HFFc6 (cell line): ENCODE measurements around the gene CCDC201. TPM values are rescaled to one million over a fixed set of nuclear protein-coding genes. Genes with fewer than 3 reads are reported as not detected.
"Not testable (repeated sequence)": the region's sequence is repeated elsewhere in the genome, so short reads cannot be mapped to it uniquely, and the experiment has no call there.

Source experiments
- DNase-seq: peaks from one replicate; pipeline ENCODE4 v3.0.0-alpha.2; 2018
- H3K27ac Mint-ChIP-seq: 2 replicates; pipeline ENCODE4 v1.8.0; 2020; ENCODE audit warnings: mild to moderate bottlenecking, mixed read lengths
- H3K27me3 Mint-ChIP-seq: 2 replicates; pipeline ENCODE4 v1.8.0; 2021; ENCODE audit warnings: mild to moderate bottlenecking, moderate library complexity, mixed read lengths; ENCODE audit not compliant: insufficient read depth
- H3K36me3 Mint-ChIP-seq: 2 replicates; pipeline ENCODE4 v1.8.0; 2021; ENCODE audit warnings: low read depth, mixed read lengths
- H3K4me1 Mint-ChIP-seq: 2 replicates; pipeline ENCODE4 v1.8.0; 2020; ENCODE audit warnings: low read depth, mixed read lengths
- H3K4me3 Mint-ChIP-seq: 2 replicates; pipeline ENCODE4 v1.8.0; 2020; ENCODE audit warnings: mild to moderate bottlenecking, moderate library complexity, mixed read lengths
- H3K9me3 Mint-ChIP-seq: 2 replicates; pipeline ENCODE4 v1.8.0; 2020; ENCODE audit warnings: mild to moderate bottlenecking, mixed read lengths
- total RNA-seq, 6 experiments: library from RNA; stranded (reverse); fragmentation: NEBNext Ultra II Directional; extraction: Animal tissue kit (Norgen Biotek cat#: 25700); gene quantifications; 2 replicates in 1 of 6; 3 replicates in 5 of 6; pipeline ENCODE4 v1.2.3, GENCODE V29; 2021

CCDC201 gene
- total RNA-seq, 6 experiments from 2014 or later, result not detected

DNA sequence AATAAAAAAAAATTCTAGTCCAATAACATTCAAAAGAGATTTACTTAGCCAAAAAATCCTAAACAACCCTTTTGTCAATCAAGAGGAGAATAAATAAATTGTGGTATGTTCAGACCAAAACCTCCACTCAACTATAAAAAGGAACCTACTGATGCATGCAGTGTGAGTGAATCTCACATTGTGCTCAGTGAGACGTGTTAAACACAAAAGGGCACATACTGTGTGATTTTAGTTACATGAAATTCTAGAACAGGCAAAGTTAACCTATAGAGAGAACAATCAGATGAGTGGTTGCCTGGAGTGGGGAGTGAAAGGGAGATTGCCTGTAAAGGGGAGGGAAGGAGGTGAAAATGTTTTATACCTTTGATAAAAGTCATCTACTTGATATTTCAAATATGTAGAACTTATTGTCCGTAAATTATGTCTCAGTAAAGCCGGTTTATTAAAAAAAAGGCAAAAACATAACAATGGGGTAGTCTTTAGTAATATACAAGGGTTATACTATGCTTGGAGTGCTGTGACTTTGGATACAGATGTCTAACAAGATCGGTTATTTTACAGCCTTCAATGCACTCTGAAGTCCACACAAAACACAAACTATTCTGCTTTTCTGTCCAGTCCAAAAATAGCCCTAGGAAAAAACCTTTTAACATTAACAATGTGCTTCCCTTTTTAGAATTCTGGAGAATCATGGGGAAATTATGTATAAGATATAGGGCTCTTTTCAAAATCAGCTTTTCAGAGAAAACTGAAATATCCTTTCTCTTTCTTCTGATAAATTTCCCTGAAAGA lies 30.8 kb downstream of the CCDC201 start:
- not testable (repeated sequence) for H3K4me3 Mint-ChIP-seq, DNase-seq, H3K9me3 Mint-ChIP-seq, H3K4me1 Mint-ChIP-seq, H3K36me3 Mint-ChIP-seq, H3K27ac Mint-ChIP-seq
- H3K27me3 Mint-ChIP-seq, result peaks cover 10% of the 10 kb centered on the region; the same call in 1 of the 2 replicates

DNA sequence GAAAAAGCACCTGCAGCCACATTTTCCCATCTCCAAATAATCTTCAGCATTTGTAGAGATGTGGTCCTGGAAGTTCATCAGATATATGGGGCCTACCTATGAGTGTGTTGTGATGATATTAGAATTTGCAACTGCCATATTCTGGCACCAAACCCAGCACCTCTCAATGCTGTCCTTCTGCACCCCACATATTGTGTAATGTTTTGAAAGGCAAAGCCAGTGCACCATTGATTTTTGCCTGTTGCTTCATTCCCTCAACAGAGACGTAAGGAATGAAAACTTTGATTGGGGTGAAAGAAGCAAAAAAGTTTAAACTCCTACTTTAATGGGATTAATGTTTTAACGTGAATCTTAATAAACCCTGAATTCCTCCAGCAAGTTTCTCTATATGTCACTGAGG lies 34.0 kb downstream of the CCDC201 start:
- not testable (repeated sequence) for H3K27ac Mint-ChIP-seq, H3K36me3 Mint-ChIP-seq, H3K4me3 Mint-ChIP-seq, H3K9me3 Mint-ChIP-seq, DNase-seq, H3K4me1 Mint-ChIP-seq
- H3K27me3 Mint-ChIP-seq, result peaks cover 16% of the 10 kb centered on the region

DNA sequence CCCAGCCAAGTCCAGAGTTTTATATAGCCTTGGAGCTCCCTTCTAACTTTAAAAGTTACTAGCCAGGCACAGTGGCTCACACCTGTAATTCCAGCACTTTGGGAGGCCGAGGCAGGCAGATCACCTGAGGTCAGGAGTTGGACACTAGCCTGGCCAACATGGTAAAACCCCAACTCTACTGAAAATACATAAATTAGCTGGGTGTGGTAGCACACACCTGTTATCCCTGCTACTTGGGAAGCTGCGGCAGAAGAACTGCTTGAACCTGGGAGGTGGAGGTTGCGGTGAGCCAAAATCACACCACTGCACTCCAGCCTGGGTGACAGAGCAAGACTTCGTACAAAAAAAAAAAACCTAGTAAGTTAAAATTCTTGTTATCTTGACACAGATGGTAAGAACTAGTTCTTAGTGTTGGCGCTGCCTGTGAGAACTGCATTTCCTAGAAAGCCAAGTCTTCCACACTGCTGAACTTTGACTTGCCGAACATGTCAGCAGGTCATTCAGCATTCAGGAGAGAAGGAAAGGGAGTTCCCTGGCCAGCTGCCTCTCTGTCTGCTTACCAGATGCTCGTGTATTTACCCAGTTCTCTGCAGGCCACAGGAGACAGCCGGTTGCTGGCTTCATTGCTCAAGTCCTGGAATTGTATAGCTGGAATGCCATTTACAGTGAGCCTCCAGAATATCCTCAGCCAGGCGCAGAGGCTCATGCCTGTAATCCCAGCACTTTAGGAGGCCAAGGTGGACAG lies 40.3 kb downstream of the CCDC201 start:
- H3K9me3 Mint-ChIP-seq, H3K27ac Mint-ChIP-seq, H3K4me1 Mint-ChIP-seq, H3K4me3 Mint-ChIP-seq, H3K36me3 Mint-ChIP-seq, DNase-seq: not testable (repeated sequence)
- H3K27me3 Mint-ChIP-seq, result peaks cover 14% of the 10 kb centered on the region

DNA sequence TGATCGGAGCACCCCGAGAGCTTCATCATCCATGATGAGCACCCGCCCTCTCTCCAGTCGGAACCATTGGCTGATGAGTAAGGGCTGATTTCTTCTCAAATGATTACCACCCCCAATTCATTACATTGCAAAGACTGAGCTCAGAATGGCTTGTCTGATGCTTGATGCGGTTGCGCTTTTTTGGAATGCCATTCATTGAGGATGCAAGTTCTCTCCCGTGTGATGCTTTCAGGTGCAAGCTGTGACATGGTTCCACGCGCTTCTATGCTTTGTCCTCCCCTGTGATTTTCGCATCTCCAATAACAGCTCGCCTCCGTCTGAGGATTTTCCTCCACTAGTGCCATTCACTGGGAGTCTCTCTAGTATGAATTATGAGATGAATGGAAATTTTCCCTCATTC lies 43.0 kb downstream of the CCDC201 start:
- H3K36me3 Mint-ChIP-seq, H3K4me3 Mint-ChIP-seq, H3K27ac Mint-ChIP-seq, DNase-seq, H3K9me3 Mint-ChIP-seq, H3K27me3 Mint-ChIP-seq, H3K4me1 Mint-ChIP-seq: not testable (repeated sequence)

DNA sequence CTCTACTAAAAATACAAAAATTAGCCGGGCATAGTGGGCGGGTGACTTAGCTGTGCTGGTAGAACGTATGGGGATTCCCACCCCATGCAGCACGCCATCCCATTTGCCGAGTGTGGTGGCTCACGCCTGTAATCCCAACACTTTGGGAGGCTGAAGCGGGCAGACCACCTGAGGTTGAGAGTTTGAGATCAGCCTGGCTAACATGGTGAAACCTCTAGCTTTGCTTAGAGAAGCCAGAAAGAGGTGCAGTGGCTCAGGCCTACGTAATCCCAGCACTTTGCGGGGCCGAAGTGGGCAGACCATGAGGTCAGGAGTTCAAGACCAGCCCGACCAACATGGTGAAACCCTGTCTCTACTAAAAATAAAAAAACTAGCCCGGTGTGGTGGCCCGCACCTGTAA lies 45.2 kb downstream of the CCDC201 start:
- H3K27ac Mint-ChIP-seq, DNase-seq, H3K4me3 Mint-ChIP-seq, H3K4me1 Mint-ChIP-seq, H3K27me3 Mint-ChIP-seq, H3K36me3 Mint-ChIP-seq, H3K9me3 Mint-ChIP-seq: not testable (repeated sequence)

DNA sequence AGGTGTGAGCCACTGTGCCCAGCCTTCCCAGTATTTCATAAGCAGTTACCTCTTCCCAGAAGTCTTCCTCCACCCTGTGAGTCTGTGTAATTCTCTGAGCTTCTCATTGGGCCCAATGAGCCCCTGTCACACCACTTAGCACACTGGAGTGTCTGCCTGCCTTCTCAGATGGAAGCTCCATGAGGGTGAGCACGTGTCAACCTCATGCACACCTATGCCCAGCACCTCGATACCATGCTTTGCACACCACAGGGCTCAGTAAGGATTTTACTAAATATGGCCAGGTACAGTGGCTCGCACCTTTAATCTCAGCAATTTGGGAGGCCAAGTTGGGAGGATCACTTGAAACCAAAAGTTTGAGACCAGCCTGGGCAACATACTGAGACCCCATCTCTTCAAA lies 46.3 kb downstream of the CCDC201 start:
- H3K4me3 Mint-ChIP-seq, H3K27me3 Mint-ChIP-seq, H3K9me3 Mint-ChIP-seq: not testable (repeated sequence)

DNA sequence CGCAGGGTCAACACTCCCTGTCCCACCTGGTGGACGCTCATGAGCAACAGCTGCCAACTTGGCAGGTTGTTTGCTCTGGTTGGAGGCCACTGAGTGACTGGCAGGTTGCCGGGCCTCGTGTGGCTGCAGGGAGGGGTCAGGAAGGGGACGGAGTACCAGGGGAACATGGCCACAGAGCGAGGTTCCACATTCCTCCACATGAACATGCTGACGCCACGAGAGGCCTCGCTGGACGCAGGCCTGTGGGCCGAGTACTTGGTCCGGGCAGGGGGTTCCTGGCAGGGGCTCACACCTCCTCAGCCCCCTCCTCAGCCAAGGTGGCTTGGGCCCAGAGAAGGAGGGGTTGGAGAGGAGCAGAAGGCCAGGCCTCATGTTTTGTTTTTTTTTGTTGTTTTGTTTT lies 54.1 kb downstream of the CCDC201 start:
- not testable (repeated sequence) for H3K4me1 Mint-ChIP-seq, H3K4me3 Mint-ChIP-seq, DNase-seq, H3K9me3 Mint-ChIP-seq, H3K27me3 Mint-ChIP-seq, H3K36me3 Mint-ChIP-seq, H3K27ac Mint-ChIP-seq

More for the DNA sequence above, 46.3 kb downstream of the CCDC201 start:
- H3K27ac Mint-ChIP-seq, H3K36me3 Mint-ChIP-seq, DNase-seq, H3K4me1 Mint-ChIP-seq: not testable (repeated sequence)

DNA sequence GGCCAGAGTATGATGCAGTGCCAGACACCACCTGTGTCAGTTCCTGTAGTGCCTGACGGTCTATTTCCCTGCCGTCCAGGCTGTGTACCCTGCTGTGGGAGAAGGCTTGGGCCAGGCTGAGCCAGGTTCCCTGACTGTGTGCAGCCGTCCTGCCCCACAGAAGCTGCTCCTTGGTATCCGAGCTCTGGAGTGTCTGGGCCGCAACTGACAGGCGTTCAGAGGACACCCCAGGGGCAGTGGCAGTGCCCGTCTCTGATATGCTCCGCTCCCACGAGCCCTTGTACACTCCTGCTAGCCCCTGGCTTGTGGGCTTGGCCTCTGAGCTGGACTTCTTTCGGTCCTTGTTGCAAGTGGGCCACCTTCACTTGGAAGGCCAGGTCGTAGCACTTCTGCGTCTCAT lies 55.0 kb downstream of the CCDC201 start:
- not testable (repeated sequence) for H3K27me3 Mint-ChIP-seq, H3K4me3 Mint-ChIP-seq, DNase-seq, H3K4me1 Mint-ChIP-seq, H3K9me3 Mint-ChIP-seq, H3K36me3 Mint-ChIP-seq, H3K27ac Mint-ChIP-seq

DNA sequence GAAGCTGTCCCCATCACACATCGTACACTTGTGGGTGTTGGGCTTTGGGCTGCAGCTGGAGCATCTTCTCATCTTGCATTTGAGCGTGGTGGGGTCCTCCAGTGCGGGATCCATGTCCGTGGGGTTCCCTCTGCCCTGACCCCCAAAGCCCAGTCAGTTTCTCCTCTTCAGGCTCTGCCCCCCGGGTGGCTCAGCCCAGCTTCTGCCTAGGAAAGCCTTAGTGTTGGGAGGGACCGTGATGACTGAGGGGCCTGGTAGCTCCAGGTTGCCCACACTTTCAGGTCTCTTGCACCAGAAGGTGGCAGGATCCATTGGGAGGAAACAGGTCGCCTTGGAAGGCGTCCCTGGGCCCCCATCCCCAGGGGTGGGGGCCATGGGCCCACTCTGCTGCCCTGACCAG lies 55.9 kb downstream of the CCDC201 start:
- not testable (repeated sequence) for DNase-seq, H3K27me3 Mint-ChIP-seq, H3K4me1 Mint-ChIP-seq, H3K9me3 Mint-ChIP-seq, H3K36me3 Mint-ChIP-seq, H3K27ac Mint-ChIP-seq, H3K4me3 Mint-ChIP-seq

DNA sequence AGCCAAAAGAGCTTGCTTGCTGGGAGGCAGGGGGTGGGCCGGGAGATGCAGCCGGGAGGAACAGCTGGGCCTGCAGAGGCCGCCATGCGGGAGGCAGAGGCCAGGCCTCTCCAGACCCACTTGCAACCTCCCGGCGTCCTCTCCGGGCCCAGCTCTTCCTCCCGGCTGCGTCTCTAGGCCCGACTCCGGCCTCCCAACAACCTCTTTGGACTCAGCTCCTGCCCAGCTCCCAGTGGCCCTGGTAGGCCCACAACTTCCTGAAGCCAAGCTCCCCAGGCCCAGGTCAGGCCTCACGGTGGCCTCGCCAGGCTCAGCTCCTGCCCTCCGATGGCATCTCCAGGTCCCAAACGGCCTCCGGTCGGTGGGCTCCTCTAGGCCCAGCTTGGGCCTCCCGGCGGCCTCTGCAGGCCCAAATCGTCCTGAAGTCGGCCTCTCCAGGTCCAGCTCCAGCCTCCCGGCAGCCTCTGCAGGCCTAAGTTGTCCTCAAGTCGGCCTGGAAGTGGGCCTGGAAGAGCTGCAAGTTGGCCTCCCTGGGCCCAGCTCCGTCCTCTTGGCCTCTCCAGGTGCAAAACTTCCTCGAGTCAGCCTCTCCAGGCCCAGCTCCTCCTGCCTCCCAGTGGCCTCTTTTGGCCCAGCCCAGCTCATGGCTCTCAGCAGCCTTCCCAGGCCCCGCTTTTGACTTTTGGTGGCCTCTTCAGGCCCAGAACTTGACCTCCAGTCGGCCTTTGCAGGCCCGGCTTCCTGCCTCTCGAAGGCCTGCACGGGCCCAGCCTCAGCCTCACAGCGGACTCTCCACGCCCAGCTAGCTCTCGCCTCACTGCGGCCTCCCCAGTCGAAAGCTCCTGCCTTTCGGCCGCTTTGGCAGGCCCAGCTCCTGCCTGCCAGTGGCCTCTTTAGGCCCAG lies 58.4 kb downstream of the CCDC201 start:
- not testable (repeated sequence) for H3K27ac Mint-ChIP-seq, DNase-seq, H3K27me3 Mint-ChIP-seq, H3K4me1 Mint-ChIP-seq, H3K36me3 Mint-ChIP-seq, H3K4me3 Mint-ChIP-seq, H3K9me3 Mint-ChIP-seq

DNA sequence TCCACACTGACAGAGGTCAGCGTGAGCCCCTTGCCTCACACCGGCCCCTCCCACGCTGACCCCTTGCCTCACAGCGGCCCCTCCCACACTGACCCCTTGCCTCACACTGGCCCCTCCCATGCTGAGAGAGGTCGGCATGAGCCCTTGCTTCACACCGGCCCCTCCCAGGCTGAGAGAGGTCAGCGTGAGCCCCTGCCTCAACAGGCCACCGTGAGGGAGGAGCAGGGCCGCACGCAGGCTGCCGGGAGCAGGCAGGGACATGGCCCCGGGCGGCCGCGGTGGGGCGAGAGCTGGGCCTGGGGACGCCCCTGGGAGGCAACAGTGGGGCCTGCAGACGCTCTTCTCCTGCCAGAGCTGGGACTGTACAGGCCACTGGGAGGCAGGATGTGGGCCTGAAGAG lies 59.1 kb downstream of the CCDC201 start:
- H3K9me3 Mint-ChIP-seq, H3K27ac Mint-ChIP-seq, H3K4me1 Mint-ChIP-seq, DNase-seq, H3K27me3 Mint-ChIP-seq, H3K4me3 Mint-ChIP-seq, H3K36me3 Mint-ChIP-seq: not testable (repeated sequence)
